Psoas muscle (tissue), 8 donors: ENCODE data around the gene PTP4A1. TPM values are rescaled to one million over a fixed set of nuclear protein-coding genes. Genes with fewer than 3 reads are reported as not detected.
"Not testable (repeated sequence)": the region's sequence is repeated elsewhere in the genome, so short reads cannot be mapped to it uniquely, and the experiment has no call there.

Experiments
- ATAC-seq, 4 donors: fragments of 200-7000 bp; cut with Tn5 transposase; one replicate each; pipeline ENCODE4 v1.9.1; 2020; ENCODE audit warnings: moderate library complexity in 3 of 4, mild to moderate bottlenecking in 2 of 4
- DNase-seq, 2 donors: peaks; one replicate each; pipeline ENCODE4 v3.0.0-alpha.2; 2020
- H3K27ac ChIP-seq: fragments of 200-600 bp; one replicate; pipeline ENCODE4 v1.8.0; 2022
- H3K27me3 ChIP-seq, 3 donors: fragments of 200-600 bp in 1 of 3; one replicate each; pipeline versions ENCODE4 v1.6.1 to v1.8.0; 2013 to 2022; ENCODE audit warnings: low read length in 2 of 3, mild to moderate bottlenecking in 2 of 3, moderate library complexity in 1 of 3; ENCODE audit not compliant: insufficient read depth in 3 of 3
- H3K36me3 ChIP-seq, 2 donors: fragments of 200-600 bp in 1 of 2; one replicate each; pipeline versions ENCODE4 v1.6.1 to v1.8.0; 2013 to 2022; ENCODE audit warnings: low read depth in 1 of 2, mild to moderate bottlenecking in 1 of 2, moderate library complexity in 1 of 2; ENCODE audit not compliant: insufficient read depth in 1 of 2
- H3K4me1 ChIP-seq: fragments of 200-600 bp; one replicate; pipeline ENCODE4 v1.8.0; 2022
- H3K4me3 ChIP-seq: fragments of 200-600 bp; one replicate; pipeline ENCODE4 v1.8.0; 2022; ENCODE audit warnings: mild to moderate bottlenecking
- H3K9me3 ChIP-seq: fragments of 200-600 bp; one replicate; pipeline ENCODE4 v1.8.0; 2022
- WGBS, 3 donors: extraction: QIAGEN DNeasy Blood & Tissue Kit; methylation state at CpG; one replicate each; pipeline versions ENCODE4 v1.1.6 to v1.1.7; 2013; 5-methylcytosine and 5-hydroxymethylcytosine counted together
- intact Hi-C, 2 donors: fragments of 100-400 bp; cut with DNase I; formaldehyde crosslinking; loops; one replicate each; pipeline versions ENCODE4 v1.11.0 to v1.14.2; 2022
- polyA plus RNA-seq, 3 donors: library from polyadenylated mRNA; stranded (reverse); fragments of 200-250 nt; gene quantifications; one replicate each; pipeline ENCODE4 v1.2.3, GENCODE V29; 2013
- total RNA-seq, 4 donors: library from RNA; stranded (reverse); fragmentation: NEBNext Ultra II Directional in 2 of 4; extraction: Animal tissue kit (Norgen Biotek cat#: 25700) in 2 of 4; gene quantifications; one replicate each; pipeline versions ENCODE4 v1.2.1 to v1.2.4, GENCODE V29; 2021 to 2023
- TF ChIP-seq, protein P1 (sequence below): fragments of 200-600 bp; IDR thresholded peaks from one replicate; pipeline ENCODE4 v1.8.0; 2022; ENCODE audit warnings: antibody characterized with exemption
- donor health status: healthy with polysubstance abuse.
- donor health status: DM: no; HTN: no; CAD: no; lungs with moderate emphysema.
- donor health status: Bipolar disorder and iron deficiency.
- donor health status: healthy.
- donor health status: DM: yes; HTN: yes; CAD: no.
- donor health status: DM: no; HTN: no; CAD: no.
- donor health status: DM: no; HTN: no; CAD: no.
- donor health status: DM: yes; HTN: yes; CAD: no.

PTP4A1 gene
- total and polyA plus RNA-seq, 7 donors: 113 to 202 (median 159) TPM

DNA sequence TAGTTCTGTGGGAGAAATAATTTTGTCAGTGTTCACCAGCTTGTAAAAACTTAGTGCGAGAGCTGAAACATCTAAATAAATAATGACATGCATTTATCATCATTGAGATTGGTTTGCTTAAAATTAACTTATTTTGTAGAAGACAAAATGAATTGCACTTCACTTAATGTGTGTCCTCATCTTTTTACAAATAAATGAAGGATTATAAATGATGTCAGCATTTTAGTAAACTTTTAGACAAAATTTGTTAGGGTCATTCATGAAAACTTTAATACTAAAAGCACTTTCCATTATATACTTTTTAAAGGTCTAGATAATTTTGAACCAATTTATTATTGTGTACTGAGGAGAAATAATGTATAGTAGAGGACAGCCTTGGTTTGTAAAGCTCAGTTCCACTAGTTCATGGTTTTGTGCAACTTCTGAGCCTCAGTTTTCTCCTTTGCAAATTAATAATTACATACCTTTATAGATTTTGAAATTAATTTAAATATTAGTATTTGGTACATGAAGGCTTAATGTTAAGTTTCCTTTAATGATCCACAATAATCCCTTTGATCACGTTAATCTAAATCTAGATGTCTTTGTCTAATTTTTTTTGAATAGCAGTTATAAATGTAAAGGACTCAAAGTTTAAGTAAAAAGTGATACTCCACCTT, 9.2 kb downstream of the PTP4A1 start:
- no peak for DNase-seq
- H3K27me3 ChIP-seq: no peaks in the 10 kb centered on the region
- intact Hi-C loops: no loop called here
- H3K9me3 ChIP-seq: no peaks in the 10 kb centered on the region
- ATAC-seq: no peak
- no peak overlapping the region for H3K27ac ChIP-seq
- TF ChIP-seq, protein P1, sequence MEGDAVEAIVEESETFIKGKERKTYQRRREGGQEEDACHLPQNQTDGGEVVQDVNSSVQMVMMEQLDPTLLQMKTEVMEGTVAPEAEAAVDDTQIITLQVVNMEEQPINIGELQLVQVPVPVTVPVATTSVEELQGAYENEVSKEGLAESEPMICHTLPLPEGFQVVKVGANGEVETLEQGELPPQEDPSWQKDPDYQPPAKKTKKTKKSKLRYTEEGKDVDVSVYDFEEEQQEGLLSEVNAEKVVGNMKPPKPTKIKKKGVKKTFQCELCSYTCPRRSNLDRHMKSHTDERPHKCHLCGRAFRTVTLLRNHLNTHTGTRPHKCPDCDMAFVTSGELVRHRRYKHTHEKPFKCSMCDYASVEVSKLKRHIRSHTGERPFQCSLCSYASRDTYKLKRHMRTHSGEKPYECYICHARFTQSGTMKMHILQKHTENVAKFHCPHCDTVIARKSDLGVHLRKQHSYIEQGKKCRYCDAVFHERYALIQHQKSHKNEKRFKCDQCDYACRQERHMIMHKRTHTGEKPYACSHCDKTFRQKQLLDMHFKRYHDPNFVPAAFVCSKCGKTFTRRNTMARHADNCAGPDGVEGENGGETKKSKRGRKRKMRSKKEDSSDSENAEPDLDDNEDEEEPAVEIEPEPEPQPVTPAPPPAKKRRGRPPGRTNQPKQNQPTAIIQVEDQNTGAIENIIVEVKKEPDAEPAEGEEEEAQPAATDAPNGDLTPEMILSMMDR: no peak
- 96 to 97% (median 96%) methylated on average over 2 of the region's 2 CpGs for WGBS, 3 donors
- H3K4me3 ChIP-seq: no peak overlapping the region
- H3K4me1 ChIP-seq: peaks cover 18% of the 10 kb centered on the region
- H3K36me3 ChIP-seq: peaks cover 8 to 65% of the 10 kb centered on the region in 2 donors

DNA sequence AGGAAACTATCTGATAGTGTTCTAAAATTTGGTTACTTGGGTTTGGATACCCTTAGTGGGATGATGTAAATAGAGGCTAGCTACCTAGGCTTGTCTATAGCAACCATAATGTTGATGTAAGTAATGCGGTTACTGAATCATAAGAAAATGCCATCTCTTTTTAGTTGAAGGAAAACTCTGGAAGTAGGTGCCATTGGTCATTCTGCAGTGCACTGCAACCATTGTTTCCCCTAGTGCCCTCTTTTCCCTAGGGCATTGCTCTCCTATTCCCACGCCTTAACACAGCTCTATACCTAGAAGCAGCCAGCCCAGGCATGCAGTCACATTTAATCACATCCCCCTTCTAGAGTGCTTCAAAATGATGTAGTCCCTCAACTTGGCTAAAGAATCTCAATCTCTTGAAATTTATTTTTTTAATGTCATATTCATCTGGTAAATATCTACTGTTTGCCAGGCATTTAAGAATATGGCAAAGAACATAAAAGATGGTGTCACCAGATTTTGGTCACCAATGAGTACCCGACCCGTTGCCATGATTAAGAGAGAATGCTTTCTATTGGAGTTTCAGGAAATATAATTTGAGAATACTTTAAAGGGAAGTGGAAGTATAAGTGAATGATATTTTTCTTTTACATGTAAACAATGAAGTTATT, 10.4 kb downstream of the PTP4A1 start:
- H3K9me3 ChIP-seq: no peaks in the 10 kb centered on the region
- intact Hi-C loops: no loop called here
- peak; percentile 31 to 43 (median 41) for ATAC-seq
- H3K36me3 ChIP-seq: peaks cover 6 to 53% of the 10 kb centered on the region in 2 donors
- TF ChIP-seq, protein P1: no peak
- H3K27ac ChIP-seq: no peak overlapping the region
- WGBS, 3 donors: 89 to 97% (median 91%) methylated on average over 4 of the region's 4 CpGs
- no peak overlapping the region for H3K4me3 ChIP-seq
- no peak for DNase-seq
- H3K4me1 ChIP-seq: peaks cover 6% of the 10 kb centered on the region
- H3K27me3 ChIP-seq: no peaks in the 10 kb centered on the region

DNA sequence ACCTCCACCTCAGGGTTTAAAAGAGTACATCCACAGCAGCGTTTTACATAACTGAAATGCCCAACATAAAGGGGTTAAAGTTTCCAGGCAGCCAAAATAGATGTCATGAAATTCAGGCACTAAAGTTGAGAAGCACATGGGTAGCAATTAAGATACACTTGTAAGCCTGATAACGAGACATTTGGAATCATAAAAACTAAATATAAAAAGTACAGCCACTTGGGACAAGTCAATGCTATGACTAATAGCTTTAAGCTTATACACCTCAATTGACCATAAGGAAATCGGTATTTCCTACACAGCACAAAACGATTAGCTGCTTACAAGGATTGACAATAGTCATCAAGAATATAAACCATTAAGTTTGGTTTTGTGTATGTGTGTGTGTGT, 11.8 kb downstream of the PTP4A1 start:
- Histone ChIP-seq H3K36me3 (peaks cover 6 to 39% of the 10 kb centered on the region in 2 donors), H3K4me3 (no peak overlapping the region), H3K27me3 (no peaks in the 10 kb centered on the region), H3K27ac (peak overlapping the region; percentile 3), H3K9me3 (no peaks in the 10 kb centered on the region), H3K4me1 (no peaks in the 10 kb centered on the region)
- TF ChIP-seq, protein P1: no peak
- ATAC-seq (peak; percentile 42 to 66 (median 49)), DNase-seq (no peak)
- WGBS, 3 donors: 59 to 73% (median 65%) methylated on average over 4 of the region's 4 CpGs
- intact Hi-C loops: no loop called here

DNA sequence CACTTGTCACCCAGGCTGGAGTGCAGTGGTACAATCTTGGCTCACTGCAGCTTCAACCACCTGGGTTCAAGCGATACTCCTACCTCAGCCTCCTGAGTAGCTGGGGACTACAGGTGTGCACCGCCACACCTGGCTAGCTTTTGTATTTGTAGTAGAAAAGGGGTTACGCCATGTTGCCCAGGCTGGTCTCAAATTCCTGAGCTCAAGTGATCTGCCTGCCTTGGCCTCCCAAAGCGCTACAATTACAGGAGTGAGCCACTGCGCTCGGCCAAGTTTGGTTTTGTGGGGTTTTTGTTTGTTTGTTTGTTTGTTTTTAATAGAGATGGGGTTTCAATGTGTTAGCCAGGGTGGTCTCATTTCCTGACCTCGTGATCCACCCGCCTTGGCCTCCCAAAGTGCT, 12.3 kb downstream of the PTP4A1 start:
- DNase-seq (no peak), ATAC-seq (peak; percentile 29 to 59 (median 39))
- Histone ChIP-seq H3K27ac (peak overlapping the region; percentile 3), H3K27me3 (no peaks in the 10 kb centered on the region), H3K36me3 (peaks cover 6 to 35% of the 10 kb centered on the region in 2 donors), H3K4me3 (no peak overlapping the region), H3K4me1 (no peaks in the 10 kb centered on the region), H3K9me3 (no peaks in the 10 kb centered on the region)
- intact Hi-C loops: no loop called here
- WGBS, 3 donors: 91 to 97% (median 92%) methylated on average over 8 of the region's 8 CpGs
- TF ChIP-seq, protein P1: no peak

DNA sequence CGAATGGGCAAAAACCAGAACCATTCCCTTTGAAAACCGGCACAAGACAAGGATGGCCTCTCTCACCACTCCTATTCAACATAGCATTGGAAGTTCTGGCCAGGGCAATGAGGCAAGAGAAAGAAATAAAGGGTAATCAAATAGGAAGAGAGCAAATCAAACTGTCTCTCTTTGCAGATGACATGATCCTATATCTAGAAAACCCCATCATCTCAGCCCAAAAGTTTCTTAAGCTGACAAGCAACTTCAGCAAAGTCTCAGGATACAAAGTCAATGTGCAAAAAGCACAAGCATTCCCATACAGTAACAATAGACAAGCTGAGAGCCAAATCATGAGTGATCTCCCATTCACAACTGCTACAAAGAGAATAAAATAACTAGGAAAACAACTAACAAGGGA, 13.4 kb downstream of the PTP4A1 start:
- peaks cover 2 to 24% of the 10 kb centered on the region in 2 donors for H3K36me3 ChIP-seq
- H3K4me1 ChIP-seq, H3K4me3 ChIP-seq, intact Hi-C loops, ATAC-seq, H3K27me3 ChIP-seq, DNase-seq, H3K9me3 ChIP-seq, H3K27ac ChIP-seq: not testable (repeated sequence)
- WGBS, 3 donors: 82 to 90% (median 87%) methylated on average over 2 of the region's 2 CpGs
